B cell (primary cell): ENCODE results near the gene PDLIM7. TPM values are rescaled to one million over a fixed set of nuclear protein-coding genes. Genes with fewer than 3 reads are reported as not detected.
"Not testable (repeated sequence)": the region's sequence is repeated elsewhere in the genome, so short reads cannot be mapped to it uniquely, and the experiment has no call there.

ENCODE experiments used
- ATAC-seq: fragments of 200-7000 bp; cut with Tn5 transposase; one replicate; pipeline ENCODE4 v1.10.0; 2021; ENCODE audit warnings: low read depth, mild to moderate bottlenecking, moderate number of reproducible peaks, moderate library complexity
- CTCF ChIA-PET: fragments of 350-600 bp; sonication (Branson Sonifier 250); formaldehyde crosslinking; loops from one replicate; lab custom pipeline; 2021; ENCODE audit warnings: antibody characterized with exemption, inconsistent platforms; lab: Charles Lee
- POLR2A ChIA-PET: fragments of 350-600 bp; sonication (Branson Sonifier 250); formaldehyde crosslinking; loops from one replicate; lab custom pipeline; 2021; ENCODE audit warnings: antibody characterized with exemption; lab: Charles Lee
- DNase-seq: peaks from one replicate; pipeline ENCODE4 v3.0.0; 2013
- H2AFZ ChIP-seq: 2 replicates; pipeline ENCODE4 v1.6.1; 2012; ENCODE audit warnings: mild to moderate bottlenecking, low read depth, low read length; ENCODE audit not compliant: insufficient read depth, poor library complexity, severe bottlenecking
- H3K27ac ChIP-seq, 2 donors: 1 replicate in 1 of 2; 2 replicates in 1 of 2; pipeline ENCODE4 v1.5.1; 2012 to 2013; ENCODE audit warnings: low read length in 2 of 2, mild to moderate bottlenecking in 2 of 2, moderate library complexity in 1 of 2
- H3K27me3 ChIP-seq, 4 experiments: fragments of 200-600 bp in 1 of 4; sonication (generic) in 1 of 4; replicated peaks in 1 of 4; 1 replicate in 2 of 4; 2 replicates in 2 of 4; pipeline versions ENCODE4 v1.6.1 to v1.7.0; 2013 to 2016; ENCODE audit warnings: low read length in 3 of 4, mild to moderate bottlenecking in 2 of 4, mixed read lengths in 1 of 4, moderate library complexity in 1 of 4; ENCODE audit not compliant: insufficient read depth in 4 of 4, control insufficient read depth in 3 of 4; ENCODE audit errors: control extremely low read depth in 1 of 4
- H3K36me3 ChIP-seq, 2 experiments: replicated peaks in 1 of 2; 1 replicate in 1 of 2; 2 replicates in 1 of 2; pipeline versions ENCODE4 v1.6.1 to v1.7.1; 2013; ENCODE audit warnings: low read length in 1 of 2; ENCODE audit not compliant: insufficient read depth in 2 of 2, control insufficient read depth in 1 of 2; ENCODE audit errors: control extremely low read depth in 1 of 2, extremely low read depth in 1 of 2
- H3K4me1 ChIP-seq, 2 donors: fragments of 200-600 bp in 1 of 2; sonication (generic) in 1 of 2; 1 replicate in 1 of 2; 2 replicates in 1 of 2; pipeline versions ENCODE4 v1.5.1 to v1.6.1; 2013 to 2017; ENCODE audit warnings: low read length in 2 of 2; ENCODE audit not compliant: control insufficient read depth in 2 of 2, insufficient read depth in 2 of 2
- H3K4me2 ChIP-seq: replicated peaks from 2 replicates; pipeline ENCODE3; 2012; ENCODE audit warnings: mild to moderate bottlenecking, low read depth, low read length; ENCODE audit not compliant: poor library complexity, severe bottlenecking
- H3K4me3 ChIP-seq, 5 experiments: fragments of 200-600 bp in 1 of 5; sonication (generic) in 1 of 5; 1 replicate in 3 of 5; 2 replicates in 2 of 5; pipeline versions ENCODE4 v1.5.1 to v1.7.0; 2011 to 2016; ENCODE audit warnings: low read length in 4 of 5, mild to moderate bottlenecking in 4 of 5, low read depth in 2 of 5, control low read depth in 1 of 5, moderate library complexity in 1 of 5; ENCODE audit not compliant: insufficient read depth in 1 of 5; ENCODE audit errors: control extremely low read depth in 1 of 5, extremely low read depth in 1 of 5
- H3K79me2 ChIP-seq: fragments of 200-600 bp; sonication (generic); one replicate; pipeline ENCODE4 v1.6.0; 2016; ENCODE audit warnings: low read length; ENCODE audit not compliant: control insufficient read depth, insufficient read depth
- H3K9ac ChIP-seq: fragments of 200-600 bp; sonication (generic); 2 replicates; pipeline ENCODE4 v1.6.1; 2017; ENCODE audit warnings: mild to moderate bottlenecking, low read length, moderate library complexity
- H3K9me3 ChIP-seq, 3 donors: one replicate each; pipeline versions ENCODE4 v1.6.1 to v1.7.1; 2013; ENCODE audit warnings: low read length in 2 of 3; ENCODE audit not compliant: control insufficient read depth in 2 of 3, insufficient read depth in 1 of 3; ENCODE audit errors: control extremely low read depth in 1 of 3
- H4K20me1 ChIP-seq: 2 replicates; pipeline ENCODE4 v1.6.0; 2012; ENCODE audit warnings: mild to moderate bottlenecking, low read length; ENCODE audit not compliant: insufficient read depth, control insufficient read depth, poor library complexity, severe bottlenecking
- H3K27ac Mint-ChIP-seq: one replicate; pipeline ENCODE4 v1.8.0; 2021; ENCODE audit warnings: mixed read lengths
- H3K27me3 Mint-ChIP-seq: one replicate; pipeline ENCODE4 v1.8.0; 2021; ENCODE audit warnings: mixed read lengths
- H3K4me1 Mint-ChIP-seq: one replicate; pipeline ENCODE4 v1.8.0; 2021; ENCODE audit warnings: mixed read lengths
- H3K4me3 Mint-ChIP-seq: one replicate; pipeline ENCODE4 v1.8.0; 2021; ENCODE audit warnings: mixed read lengths
- H3K9me3 Mint-ChIP-seq: one replicate; pipeline ENCODE4 v1.8.0; 2022; ENCODE audit warnings: mixed read lengths; ENCODE audit not compliant: insufficient read depth
- CTCF ChIP-seq: fragments of 200-600 bp; IDR thresholded peaks from one replicate; pipeline ENCODE4 v1.8.0; 2022; ENCODE audit warnings: antibody characterized with exemption, mild to moderate bottlenecking
- EZH2 ChIP-seq: IDR thresholded peaks from 2 replicates; pipeline ENCODE4 v1.6.1; 2012; ENCODE audit warnings: borderline replicate concordance, low read depth, mild to moderate bottlenecking, moderate library complexity, low read length; ENCODE audit not compliant: insufficient read depth, poor library complexity, severe bottlenecking
- WGBS: methylation state at CpG from one replicate; pipeline ENCODE4 v1.1.5; 2013; ENCODE audit warnings: missing lambda C conversion rate; ENCODE audit not compliant: insufficient coverage; 5-methylcytosine and 5-hydroxymethylcytosine counted together
- intact Hi-C: fragments of 100-400 bp; cut with micrococcal nuclease; formaldehyde crosslinking; loops from one replicate; pipeline ENCODE4 v1.10.0; 2022
- polyA plus RNA-seq: library from polyadenylated mRNA; depleted of rRNA; stranded (reverse); fragments of >200 nt; gene quantifications from 2 replicates; pipeline ENCODE4 v1.2.3, GENCODE V29; 2012
- total RNA-seq, 2 donors: library from RNA; stranded (reverse); fragments of 120-200 nt in 1 of 2; gene quantifications; 1 replicate in 1 of 2; 2 replicates in 1 of 2; pipeline versions ENCODE4 v1.2.3 to v1.2.4, GENCODE V29; 2013 to 2022

The PDLIM7 gene
- total and polyA plus RNA-seq, 2 donors (not counting 1 experiment from before 2014, with no cell fraction given) = 23.9 to 25.8 TPM

- Histone ChIP-seq H3K9me3 (no peaks in the 10 kb centered on the region), H3K36me3 (peaks cover 0 to 8% of the 10 kb centered on the region in 2 experiments), H3K9ac (no peak overlapping the region), H3K79me2 (peaks cover 3% of the 10 kb centered on the region), H3K4me2 (no peak overlapping the region), H3K4me1 (no peaks in the 10 kb centered on the region), H2AFZ (no peak overlapping the region), H3K4me3 (no peak overlapping the region), H3K27ac (no peak overlapping the region), H4K20me1 (no peaks in the 10 kb centered on the region), H3K27me3 (no peaks in the 10 kb centered on the region)
- Mint-ChIP-seq H3K9me3 (no peaks in the 10 kb centered on the region), H3K27ac (no peak overlapping the region), H3K4me3 (no peak overlapping the region), H3K27me3 (no peaks in the 10 kb centered on the region), H3K4me1 (no peaks in the 10 kb centered on the region)
- ChIA-PET CTCF (interaction anchor here (0.6 to 2.1 kb wide), 2 partner anchors 14 to 634 kb away, joined by 3 to 11 read pairs; no protein-coding TSS in a partner anchor), POLR2A (no interaction called here)
- intact Hi-C loops = no loop called here
- no peak for DNase-seq
- WGBS = 99% methylated on average over 7 of the region's 8 CpGs
- TF ChIP-seq EZH2 = no peak
- TF ChIP-seq CTCF = no peak
- ATAC-seq = no peak
Measured at GRCh38 chr5:177487144-177487543, 10.3 kb downstream of the PDLIM7 start.

- ChIA-PET POLR2A (no interaction called here), CTCF (no interaction called here)
- intact Hi-C loops = no loop called here
- no peak overlapping the region for H3K27ac ChIP-seq
- no peaks in the 10 kb centered on the region for H3K27me3 ChIP-seq
- H3K36me3 ChIP-seq = peaks cover 0 to 8% of the 10 kb centered on the region in 2 experiments
- no peak overlapping the region for H2AFZ ChIP-seq
- TF ChIP-seq CTCF = no peak
- TF ChIP-seq EZH2 = no peak
- DNase-seq (no peak), ATAC-seq (no peak)
- no peaks in the 10 kb centered on the region for H4K20me1 ChIP-seq
- no peak overlapping the region for H3K9ac ChIP-seq
- Mint-ChIP-seq H3K9me3 (no peaks in the 10 kb centered on the region), H3K4me3 (no peak overlapping the region), H3K4me1 (no peaks in the 10 kb centered on the region), H3K27me3 (no peaks in the 10 kb centered on the region), H3K27ac (no peak overlapping the region)
- no peaks in the 10 kb centered on the region for H3K4me1 ChIP-seq
- H3K4me3 ChIP-seq = no peak overlapping the region
- H3K4me2 ChIP-seq = no peak overlapping the region
- peaks cover 3% of the 10 kb centered on the region for H3K79me2 ChIP-seq
- WGBS = 100% methylated on average over 3 of the region's 3 CpGs
- H3K9me3 ChIP-seq = no peaks in the 10 kb centered on the region
Measured at GRCh38 chr5:177486256-177486655, 11.1 kb downstream of the PDLIM7 start.

- no CpG with 5 or more reads among the region's 3 CpGs for WGBS
- CTCF ChIA-PET = interaction anchor here (0.7 kb wide), 1 partner anchor 1134 kb away, joined by 3 read pairs; no protein-coding TSS in a partner anchor
- ATAC-seq, DNase-seq, H3K27me3 ChIP-seq, intact Hi-C loops, POLR2A ChIA-PET, H3K36me3 ChIP-seq, H3K9me3 Mint-ChIP-seq, H3K4me2 ChIP-seq, H3K4me3 Mint-ChIP-seq, H3K9ac ChIP-seq, H3K4me1 ChIP-seq, H3K27ac Mint-ChIP-seq, H2AFZ ChIP-seq, H3K4me1 Mint-ChIP-seq, H4K20me1 ChIP-seq, H3K9me3 ChIP-seq, H3K79me2 ChIP-seq, H3K4me3 ChIP-seq, H3K27ac ChIP-seq, H3K27me3 Mint-ChIP-seq: not testable (repeated sequence)
Measured at GRCh38 chr5:177485753-177486152, 11.7 kb downstream of the PDLIM7 start.
